ENCODE data around the gene SLC2A8. TPM values are rescaled to one million over a fixed set of nuclear protein-coding genes. Genes with fewer than 3 reads are reported as not detected.

SLC2A8 gene
- total RNA-seq, 1 experiment from 2014 or later: 37.4 TPM

DNA sequence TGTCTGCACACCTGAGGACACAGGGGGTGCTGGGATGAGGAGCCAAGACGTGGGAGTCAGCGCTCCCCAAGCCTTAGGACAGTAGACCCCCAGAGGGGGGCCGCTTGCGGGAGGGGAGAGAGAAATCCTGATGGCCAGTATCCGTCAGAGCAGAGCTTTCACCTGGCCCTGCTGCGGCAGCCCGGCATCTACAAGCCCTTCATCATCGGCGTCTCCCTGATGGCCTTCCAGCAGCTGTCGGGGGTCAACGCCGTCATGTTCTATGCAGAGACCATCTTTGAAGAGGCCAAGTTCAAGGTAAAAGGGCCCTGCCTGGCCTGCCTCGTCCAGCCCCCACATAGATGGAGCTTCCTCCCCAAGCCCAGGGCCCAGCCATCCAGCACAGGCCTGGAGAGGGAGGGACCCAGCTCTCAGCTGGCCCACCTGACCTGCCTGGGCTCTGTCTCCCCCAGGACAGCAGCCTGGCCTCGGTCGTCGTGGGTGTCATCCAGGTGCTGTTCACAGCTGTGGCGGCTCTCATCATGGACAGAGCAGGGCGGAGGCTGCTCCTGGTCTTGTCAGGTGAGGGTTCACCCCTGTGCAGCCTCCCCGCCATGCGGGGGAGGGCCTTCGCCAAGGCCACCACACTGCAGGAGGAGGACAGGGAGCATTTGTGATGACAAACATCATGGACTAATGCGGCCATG is 6.7 kb downstream of the SLC2A8 start:
- no peaks in the 10 kb centered on the region for H3K9me3 Mint-ChIP-seq
- ChIA-PET CTCF (interaction anchor here (1.1 to 2.3 kb wide), 2 partner anchors 14 to 189 kb away, joined by 4 to 9 read pairs; no protein-coding TSS in a partner anchor), POLR2A (no interaction called here)
- H3K4me1 Mint-ChIP-seq: peaks cover under 1% of the 10 kb centered on the region; the same call in 1 of the 2 replicates
- no peak overlapping the region for H3K27ac Mint-ChIP-seq
- H3K36me3 Mint-ChIP-seq: peaks cover 7% of the 10 kb centered on the region; the same call in 1 of the 2 replicates
- DNase-seq (ENCODE audit: low spot score) (no peak), ATAC-seq (no peak)
- TF ChIP-seq MYBL2 (CRISPR knock-in tag; IDR thresholded peaks at IDR 0.05): no peak
- no peak for TF ChIP-seq JAZF1 (CRISPR knock-in tag; IDR thresholded peaks at IDR 0.05)
- TF ChIP-seq, protein P1, sequence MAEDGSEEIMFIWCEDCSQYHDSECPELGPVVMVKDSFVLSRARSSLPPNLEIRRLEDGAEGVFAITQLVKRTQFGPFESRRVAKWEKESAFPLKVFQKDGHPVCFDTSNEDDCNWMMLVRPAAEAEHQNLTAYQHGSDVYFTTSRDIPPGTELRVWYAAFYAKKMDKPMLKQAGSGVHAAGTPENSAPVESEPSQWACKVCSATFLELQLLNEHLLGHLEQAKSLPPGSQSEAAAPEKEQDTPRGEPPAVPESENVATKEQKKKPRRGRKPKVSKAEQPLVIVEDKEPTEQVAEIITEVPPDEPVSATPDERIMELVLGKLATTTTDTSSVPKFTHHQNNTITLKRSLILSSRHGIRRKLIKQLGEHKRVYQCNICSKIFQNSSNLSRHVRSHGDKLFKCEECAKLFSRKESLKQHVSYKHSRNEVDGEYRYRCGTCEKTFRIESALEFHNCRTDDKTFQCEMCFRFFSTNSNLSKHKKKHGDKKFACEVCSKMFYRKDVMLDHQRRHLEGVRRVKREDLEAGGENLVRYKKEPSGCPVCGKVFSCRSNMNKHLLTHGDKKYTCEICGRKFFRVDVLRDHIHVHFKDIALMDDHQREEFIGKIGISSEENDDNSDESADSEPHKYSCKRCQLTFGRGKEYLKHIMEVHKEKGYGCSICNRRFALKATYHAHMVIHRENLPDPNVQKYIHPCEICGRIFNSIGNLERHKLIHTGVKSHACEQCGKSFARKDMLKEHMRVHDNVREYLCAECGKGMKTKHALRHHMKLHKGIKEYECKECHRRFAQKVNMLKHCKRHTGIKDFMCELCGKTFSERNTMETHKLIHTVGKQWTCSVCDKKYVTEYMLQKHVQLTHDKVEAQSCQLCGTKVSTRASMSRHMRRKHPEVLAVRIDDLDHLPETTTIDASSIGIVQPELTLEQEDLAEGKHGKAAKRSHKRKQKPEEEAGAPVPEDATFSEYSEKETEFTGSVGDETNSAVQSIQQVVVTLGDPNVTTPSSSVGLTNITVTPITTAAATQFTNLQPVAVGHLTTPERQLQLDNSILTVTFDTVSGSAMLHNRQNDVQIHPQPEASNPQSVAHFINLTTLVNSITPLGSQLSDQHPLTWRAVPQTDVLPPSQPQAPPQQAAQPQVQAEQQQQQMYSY (CRISPR knock-in tag; IDR thresholded peaks at IDR 0.05): no peak
- no peak for TF ChIP-seq NFE2L1 (CRISPR knock-in tag; IDR thresholded peaks at IDR 0.05)
- no peak for TF ChIP-seq SMAD4 (CRISPR knock-in tag; IDR thresholded peaks at IDR 0.05)
- TF ChIP-seq, protein P2, sequence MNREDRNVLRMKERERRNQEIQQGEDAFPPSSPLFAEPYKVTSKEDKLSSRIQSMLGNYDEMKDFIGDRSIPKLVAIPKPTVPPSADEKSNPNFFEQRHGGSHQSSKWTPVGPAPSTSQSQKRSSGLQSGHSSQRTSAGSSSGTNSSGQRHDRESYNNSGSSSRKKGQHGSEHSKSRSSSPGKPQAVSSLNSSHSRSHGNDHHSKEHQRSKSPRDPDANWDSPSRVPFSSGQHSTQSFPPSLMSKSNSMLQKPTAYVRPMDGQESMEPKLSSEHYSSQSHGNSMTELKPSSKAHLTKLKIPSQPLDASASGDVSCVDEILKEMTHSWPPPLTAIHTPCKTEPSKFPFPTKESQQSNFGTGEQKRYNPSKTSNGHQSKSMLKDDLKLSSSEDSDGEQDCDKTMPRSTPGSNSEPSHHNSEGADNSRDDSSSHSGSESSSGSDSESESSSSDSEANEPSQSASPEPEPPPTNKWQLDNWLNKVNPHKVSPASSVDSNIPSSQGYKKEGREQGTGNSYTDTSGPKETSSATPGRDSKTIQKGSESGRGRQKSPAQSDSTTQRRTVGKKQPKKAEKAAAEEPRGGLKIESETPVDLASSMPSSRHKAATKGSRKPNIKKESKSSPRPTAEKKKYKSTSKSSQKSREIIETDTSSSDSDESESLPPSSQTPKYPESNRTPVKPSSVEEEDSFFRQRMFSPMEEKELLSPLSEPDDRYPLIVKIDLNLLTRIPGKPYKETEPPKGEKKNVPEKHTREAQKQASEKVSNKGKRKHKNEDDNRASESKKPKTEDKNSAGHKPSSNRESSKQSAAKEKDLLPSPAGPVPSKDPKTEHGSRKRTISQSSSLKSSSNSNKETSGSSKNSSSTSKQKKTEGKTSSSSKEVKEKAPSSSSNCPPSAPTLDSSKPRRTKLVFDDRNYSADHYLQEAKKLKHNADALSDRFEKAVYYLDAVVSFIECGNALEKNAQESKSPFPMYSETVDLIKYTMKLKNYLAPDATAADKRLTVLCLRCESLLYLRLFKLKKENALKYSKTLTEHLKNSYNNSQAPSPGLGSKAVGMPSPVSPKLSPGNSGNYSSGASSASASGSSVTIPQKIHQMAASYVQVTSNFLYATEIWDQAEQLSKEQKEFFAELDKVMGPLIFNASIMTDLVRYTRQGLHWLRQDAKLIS (CRISPR knock-in tag; IDR thresholded peaks at IDR 0.05; ENCODE audit: borderline replicate concordance): no peak
- TF ChIP-seq, protein P3, sequence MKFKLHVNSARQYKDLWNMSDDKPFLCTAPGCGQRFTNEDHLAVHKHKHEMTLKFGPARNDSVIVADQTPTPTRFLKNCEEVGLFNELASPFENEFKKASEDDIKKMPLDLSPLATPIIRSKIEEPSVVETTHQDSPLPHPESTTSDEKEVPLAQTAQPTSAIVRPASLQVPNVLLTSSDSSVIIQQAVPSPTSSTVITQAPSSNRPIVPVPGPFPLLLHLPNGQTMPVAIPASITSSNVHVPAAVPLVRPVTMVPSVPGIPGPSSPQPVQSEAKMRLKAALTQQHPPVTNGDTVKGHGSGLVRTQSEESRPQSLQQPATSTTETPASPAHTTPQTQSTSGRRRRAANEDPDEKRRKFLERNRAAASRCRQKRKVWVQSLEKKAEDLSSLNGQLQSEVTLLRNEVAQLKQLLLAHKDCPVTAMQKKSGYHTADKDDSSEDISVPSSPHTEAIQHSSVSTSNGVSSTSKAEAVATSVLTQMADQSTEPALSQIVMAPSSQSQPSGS (CRISPR knock-in tag; IDR thresholded peaks at IDR 0.05; ENCODE audit: borderline replicate concordance, low read depth): no peak
- TF ChIP-seq, protein P4, sequence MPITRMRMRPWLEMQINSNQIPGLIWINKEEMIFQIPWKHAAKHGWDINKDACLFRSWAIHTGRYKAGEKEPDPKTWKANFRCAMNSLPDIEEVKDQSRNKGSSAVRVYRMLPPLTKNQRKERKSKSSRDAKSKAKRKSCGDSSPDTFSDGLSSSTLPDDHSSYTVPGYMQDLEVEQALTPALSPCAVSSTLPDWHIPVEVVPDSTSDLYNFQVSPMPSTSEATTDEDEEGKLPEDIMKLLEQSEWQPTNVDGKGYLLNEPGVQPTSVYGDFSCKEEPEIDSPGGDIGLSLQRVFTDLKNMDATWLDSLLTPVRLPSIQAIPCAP (CRISPR knock-in tag; IDR thresholded peaks at IDR 0.05): no peak
- H3K27me3 Mint-ChIP-seq (ENCODE audit: low read depth): no peaks in the 10 kb centered on the region
- no peak overlapping the region for H3K4me3 Mint-ChIP-seq

DNA sequence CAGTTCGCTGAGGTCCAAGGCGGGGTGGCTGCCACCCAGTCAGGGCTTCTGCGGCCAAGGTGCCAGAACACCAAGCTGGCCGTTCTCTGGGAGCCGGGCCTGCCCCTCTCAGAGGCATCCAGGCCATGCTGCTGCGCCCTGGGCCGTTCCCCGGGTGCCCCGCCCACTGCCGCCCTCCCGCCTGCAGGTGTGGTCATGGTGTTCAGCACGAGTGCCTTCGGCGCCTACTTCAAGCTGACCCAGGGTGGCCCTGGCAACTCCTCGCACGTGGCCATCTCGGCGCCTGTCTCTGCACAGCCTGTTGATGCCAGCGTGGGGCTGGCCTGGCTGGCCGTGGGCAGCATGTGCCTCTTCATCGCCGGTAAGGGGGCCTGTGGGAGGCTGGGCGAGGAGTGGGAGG is 7.7 kb downstream of the SLC2A8 start:
- no peaks in the 10 kb centered on the region for H3K9me3 Mint-ChIP-seq
- DNase-seq (ENCODE audit: low spot score): no peak
- ATAC-seq: no peak
- H3K27me3 Mint-ChIP-seq (ENCODE audit: low read depth): no peaks in the 10 kb centered on the region
- H3K36me3 Mint-ChIP-seq: peaks cover 7% of the 10 kb centered on the region; the same call in 1 of the 2 replicates
- TF ChIP-seq, protein P5, sequence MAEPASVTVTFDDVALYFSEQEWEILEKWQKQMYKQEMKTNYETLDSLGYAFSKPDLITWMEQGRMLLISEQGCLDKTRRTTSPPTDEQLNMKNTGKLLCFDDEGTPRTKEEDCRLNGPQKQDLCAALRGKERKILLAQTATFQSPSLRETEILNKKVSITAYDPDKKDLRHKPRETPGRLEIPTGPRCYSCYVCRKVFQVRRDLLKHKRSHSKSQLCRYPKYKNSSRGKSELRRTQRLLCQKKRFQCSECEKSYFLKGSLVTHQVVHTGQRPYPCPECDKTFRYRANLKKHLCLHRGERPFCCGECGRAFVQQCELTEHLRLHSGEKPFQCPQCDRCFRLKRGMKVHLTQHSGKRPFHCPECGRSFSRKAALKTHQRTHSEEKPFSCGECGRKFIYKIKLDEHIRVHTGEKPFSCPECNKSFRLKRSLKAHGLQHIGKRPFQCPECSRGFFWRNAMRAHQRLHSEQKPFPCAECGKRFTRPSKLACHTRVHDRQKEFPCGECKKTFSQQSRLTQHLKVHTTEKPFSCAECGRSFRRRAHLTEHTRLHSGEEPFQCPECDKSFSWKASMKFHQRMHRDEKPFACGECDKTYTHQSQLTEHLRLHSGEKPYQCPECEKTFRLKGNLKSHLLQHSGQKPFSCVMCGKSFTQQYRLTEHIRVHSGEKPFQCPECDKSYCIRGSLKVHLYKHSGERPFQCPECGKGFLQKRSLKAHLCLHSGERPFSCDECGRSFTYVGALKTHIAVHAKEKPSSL (CRISPR knock-in tag; conservative IDR thresholded peaks at IDR 0.05): no peak
- no peak for TF ChIP-seq MXD4 (CRISPR knock-in tag; IDR thresholded peaks at IDR 0.05; ENCODE audit: borderline replicate concordance)
- TF ChIP-seq, protein P6, sequence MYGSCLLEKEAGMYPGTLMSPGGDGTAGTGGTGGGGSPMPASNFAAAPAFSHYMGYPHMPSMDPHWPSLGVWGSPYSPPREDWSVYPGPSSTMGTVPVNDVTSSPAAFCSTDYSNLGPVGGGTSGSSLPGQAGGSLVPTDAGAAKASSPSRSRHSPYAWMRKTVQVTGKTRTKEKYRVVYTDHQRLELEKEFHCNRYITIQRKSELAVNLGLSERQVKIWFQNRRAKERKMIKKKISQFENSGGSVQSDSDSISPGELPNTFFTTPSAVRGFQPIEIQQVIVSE (CRISPR knock-in tag; IDR thresholded peaks at IDR 0.05; ENCODE audit: borderline replicate concordance): no peak
- TF ChIP-seq, protein P2 (CRISPR knock-in tag; IDR thresholded peaks at IDR 0.05; ENCODE audit: borderline replicate concordance): no peak
- no peak for TF ChIP-seq TEAD4 (CRISPR knock-in tag; IDR thresholded peaks at IDR 0.05)
- TF ChIP-seq, protein P7, sequence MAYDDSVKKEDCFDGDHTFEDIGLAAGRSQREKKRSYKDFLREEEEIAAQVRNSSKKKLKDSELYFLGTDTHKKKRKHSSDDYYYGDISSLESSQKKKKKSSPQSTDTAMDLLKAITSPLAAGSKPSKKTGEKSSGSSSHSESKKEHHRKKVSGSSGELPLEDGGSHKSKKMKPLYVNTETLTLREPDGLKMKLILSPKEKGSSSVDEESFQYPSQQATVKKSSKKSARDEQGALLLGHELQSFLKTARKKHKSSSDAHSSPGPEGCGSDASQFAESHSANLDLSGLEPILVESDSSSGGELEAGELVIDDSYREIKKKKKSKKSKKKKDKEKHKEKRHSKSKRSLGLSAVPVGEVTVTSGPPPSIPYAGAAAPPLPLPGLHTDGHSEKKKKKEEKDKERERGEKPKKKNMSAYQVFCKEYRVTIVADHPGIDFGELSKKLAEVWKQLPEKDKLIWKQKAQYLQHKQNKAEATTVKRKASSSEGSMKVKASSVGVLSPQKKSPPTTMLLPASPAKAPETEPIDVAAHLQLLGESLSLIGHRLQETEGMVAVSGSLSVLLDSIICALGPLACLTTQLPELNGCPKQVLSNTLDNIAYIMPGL (CRISPR knock-in tag; IDR thresholded peaks at IDR 0.05): no peak
- no peak for TF ChIP-seq GTF2I (CRISPR knock-in tag; conservative IDR thresholded peaks at IDR 0.05)
- H3K4me1 Mint-ChIP-seq: no peaks in the 10 kb centered on the region
- H3K4me3 Mint-ChIP-seq: no peak overlapping the region
- ChIA-PET POLR2A (no interaction called here), CTCF (interaction anchor here (0.8 to 2.3 kb wide), 2 partner anchors 13 to 268 kb away, joined by 3 to 9 read pairs; no protein-coding TSS in a partner anchor)
- no peak overlapping the region for H3K27ac Mint-ChIP-seq

Data from WTC11 (cell line).